ENCODE results near the gene LONRF3.

DNA sequence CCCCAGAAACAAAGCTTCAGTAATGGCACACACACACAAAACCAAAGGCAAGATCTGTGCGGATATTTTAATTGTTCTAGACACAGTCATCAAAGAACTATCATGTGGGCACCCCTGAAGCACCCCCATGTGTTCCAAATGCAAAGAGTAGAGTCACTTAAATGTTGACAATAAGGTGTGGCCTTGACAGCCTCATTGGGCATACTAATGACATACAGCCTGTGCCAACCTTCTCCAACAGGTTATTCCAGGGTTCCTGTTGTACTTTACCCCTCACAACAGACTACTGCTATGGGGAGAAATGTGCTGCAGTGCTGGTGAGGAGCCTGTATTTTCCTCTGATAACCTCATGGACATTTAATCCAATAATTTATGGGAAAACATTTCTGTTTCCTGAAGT is 68.6 kb downstream of the LONRF3 start:
- TF ChIP-seq, protein P1, sequence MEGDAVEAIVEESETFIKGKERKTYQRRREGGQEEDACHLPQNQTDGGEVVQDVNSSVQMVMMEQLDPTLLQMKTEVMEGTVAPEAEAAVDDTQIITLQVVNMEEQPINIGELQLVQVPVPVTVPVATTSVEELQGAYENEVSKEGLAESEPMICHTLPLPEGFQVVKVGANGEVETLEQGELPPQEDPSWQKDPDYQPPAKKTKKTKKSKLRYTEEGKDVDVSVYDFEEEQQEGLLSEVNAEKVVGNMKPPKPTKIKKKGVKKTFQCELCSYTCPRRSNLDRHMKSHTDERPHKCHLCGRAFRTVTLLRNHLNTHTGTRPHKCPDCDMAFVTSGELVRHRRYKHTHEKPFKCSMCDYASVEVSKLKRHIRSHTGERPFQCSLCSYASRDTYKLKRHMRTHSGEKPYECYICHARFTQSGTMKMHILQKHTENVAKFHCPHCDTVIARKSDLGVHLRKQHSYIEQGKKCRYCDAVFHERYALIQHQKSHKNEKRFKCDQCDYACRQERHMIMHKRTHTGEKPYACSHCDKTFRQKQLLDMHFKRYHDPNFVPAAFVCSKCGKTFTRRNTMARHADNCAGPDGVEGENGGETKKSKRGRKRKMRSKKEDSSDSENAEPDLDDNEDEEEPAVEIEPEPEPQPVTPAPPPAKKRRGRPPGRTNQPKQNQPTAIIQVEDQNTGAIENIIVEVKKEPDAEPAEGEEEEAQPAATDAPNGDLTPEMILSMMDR (IDR thresholded peaks at IDR 0.05): no peak
- TF ChIP-seq, protein P2, sequence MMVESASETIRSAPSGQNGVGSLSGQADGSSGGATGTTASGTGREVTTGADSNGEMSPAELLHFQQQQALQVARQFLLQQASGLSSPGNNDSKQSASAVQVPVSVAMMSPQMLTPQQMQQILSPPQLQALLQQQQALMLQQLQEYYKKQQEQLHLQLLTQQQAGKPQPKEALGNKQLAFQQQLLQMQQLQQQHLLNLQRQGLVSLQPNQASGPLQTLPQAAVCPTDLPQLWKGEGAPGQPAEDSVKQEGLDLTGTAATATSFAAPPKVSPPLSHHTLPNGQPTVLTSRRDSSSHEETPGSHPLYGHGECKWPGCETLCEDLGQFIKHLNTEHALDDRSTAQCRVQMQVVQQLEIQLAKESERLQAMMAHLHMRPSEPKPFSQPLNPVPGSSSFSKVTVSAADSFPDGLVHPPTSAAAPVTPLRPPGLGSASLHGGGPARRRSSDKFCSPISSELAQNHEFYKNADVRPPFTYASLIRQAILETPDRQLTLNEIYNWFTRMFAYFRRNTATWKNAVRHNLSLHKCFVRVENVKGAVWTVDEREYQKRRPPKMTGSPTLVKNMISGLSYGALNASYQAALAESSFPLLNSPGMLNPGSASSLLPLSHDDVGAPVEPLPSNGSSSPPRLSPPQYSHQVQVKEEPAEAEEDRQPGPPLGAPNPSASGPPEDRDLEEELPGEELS (CRISPR knock-in tag; IDR thresholded peaks at IDR 0.05): no peak
- TF ChIP-seq, protein P3, sequence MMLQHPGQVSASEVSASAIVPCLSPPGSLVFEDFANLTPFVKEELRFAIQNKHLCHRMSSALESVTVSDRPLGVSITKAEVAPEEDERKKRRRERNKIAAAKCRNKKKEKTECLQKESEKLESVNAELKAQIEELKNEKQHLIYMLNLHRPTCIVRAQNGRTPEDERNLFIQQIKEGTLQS (CRISPR knock-in tag; conservative IDR thresholded peaks at IDR 0.05): no peak
- no peak for TF ChIP-seq CREM (CRISPR knock-in tag; IDR thresholded peaks at IDR 0.05)
- TF ChIP-seq FOXJ3 (CRISPR knock-in tag; IDR thresholded peaks at IDR 0.05; ENCODE audit: borderline replicate concordance): no peak
- TF ChIP-seq SP1 (CRISPR knock-in tag; conservative IDR thresholded peaks at IDR 0.05): no peak
- no peak for TF ChIP-seq RELA (CRISPR knock-in tag; IDR thresholded peaks at IDR 0.05; ENCODE audit: borderline replicate concordance)
- no peak for TF ChIP-seq MXD4 (CRISPR knock-in tag; IDR thresholded peaks at IDR 0.05; ENCODE audit: borderline replicate concordance)
- TF ChIP-seq, protein P4, sequence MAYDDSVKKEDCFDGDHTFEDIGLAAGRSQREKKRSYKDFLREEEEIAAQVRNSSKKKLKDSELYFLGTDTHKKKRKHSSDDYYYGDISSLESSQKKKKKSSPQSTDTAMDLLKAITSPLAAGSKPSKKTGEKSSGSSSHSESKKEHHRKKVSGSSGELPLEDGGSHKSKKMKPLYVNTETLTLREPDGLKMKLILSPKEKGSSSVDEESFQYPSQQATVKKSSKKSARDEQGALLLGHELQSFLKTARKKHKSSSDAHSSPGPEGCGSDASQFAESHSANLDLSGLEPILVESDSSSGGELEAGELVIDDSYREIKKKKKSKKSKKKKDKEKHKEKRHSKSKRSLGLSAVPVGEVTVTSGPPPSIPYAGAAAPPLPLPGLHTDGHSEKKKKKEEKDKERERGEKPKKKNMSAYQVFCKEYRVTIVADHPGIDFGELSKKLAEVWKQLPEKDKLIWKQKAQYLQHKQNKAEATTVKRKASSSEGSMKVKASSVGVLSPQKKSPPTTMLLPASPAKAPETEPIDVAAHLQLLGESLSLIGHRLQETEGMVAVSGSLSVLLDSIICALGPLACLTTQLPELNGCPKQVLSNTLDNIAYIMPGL (CRISPR knock-in tag; IDR thresholded peaks at IDR 0.05): no peak
- TF ChIP-seq, protein P5, sequence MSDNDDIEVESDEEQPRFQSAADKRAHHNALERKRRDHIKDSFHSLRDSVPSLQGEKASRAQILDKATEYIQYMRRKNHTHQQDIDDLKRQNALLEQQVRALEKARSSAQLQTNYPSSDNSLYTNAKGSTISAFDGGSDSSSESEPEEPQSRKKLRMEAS (CRISPR knock-in tag; IDR thresholded peaks at IDR 0.05): no peak
- TF ChIP-seq, protein P6, sequence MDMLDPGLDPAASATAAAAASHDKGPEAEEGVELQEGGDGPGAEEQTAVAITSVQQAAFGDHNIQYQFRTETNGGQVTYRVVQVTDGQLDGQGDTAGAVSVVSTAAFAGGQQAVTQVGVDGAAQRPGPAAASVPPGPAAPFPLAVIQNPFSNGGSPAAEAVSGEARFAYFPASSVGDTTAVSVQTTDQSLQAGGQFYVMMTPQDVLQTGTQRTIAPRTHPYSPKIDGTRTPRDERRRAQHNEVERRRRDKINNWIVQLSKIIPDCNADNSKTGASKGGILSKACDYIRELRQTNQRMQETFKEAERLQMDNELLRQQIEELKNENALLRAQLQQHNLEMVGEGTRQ (CRISPR knock-in tag; IDR thresholded peaks at IDR 0.05): no peak
- TF ChIP-seq TP53 (CRISPR knock-in tag; IDR thresholded peaks at IDR 0.05): no peak
- TF ChIP-seq, protein P7, sequence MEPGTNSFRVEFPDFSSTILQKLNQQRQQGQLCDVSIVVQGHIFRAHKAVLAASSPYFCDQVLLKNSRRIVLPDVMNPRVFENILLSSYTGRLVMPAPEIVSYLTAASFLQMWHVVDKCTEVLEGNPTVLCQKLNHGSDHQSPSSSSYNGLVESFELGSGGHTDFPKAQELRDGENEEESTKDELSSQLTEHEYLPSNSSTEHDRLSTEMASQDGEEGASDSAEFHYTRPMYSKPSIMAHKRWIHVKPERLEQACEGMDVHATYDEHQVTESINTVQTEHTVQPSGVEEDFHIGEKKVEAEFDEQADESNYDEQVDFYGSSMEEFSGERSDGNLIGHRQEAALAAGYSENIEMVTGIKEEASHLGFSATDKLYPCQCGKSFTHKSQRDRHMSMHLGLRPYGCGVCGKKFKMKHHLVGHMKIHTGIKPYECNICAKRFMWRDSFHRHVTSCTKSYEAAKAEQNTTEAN (CRISPR knock-in tag; IDR thresholded peaks at IDR 0.05): no peak
- no peak for TF ChIP-seq ZNF121 (CRISPR knock-in tag; IDR thresholded peaks at IDR 0.05)
